ENCODE data around the gene SURF4. TPM values are rescaled to one million over a fixed set of nuclear protein-coding genes. Genes with fewer than 3 reads are reported as not detected.

Gene SURF4
- total and polyA plus RNA-seq, 2 of the 13 experiments (the other 11 are each of a cell fraction or from before 2014, with no cell fraction given): 220 to 265 TPM

DNA sequence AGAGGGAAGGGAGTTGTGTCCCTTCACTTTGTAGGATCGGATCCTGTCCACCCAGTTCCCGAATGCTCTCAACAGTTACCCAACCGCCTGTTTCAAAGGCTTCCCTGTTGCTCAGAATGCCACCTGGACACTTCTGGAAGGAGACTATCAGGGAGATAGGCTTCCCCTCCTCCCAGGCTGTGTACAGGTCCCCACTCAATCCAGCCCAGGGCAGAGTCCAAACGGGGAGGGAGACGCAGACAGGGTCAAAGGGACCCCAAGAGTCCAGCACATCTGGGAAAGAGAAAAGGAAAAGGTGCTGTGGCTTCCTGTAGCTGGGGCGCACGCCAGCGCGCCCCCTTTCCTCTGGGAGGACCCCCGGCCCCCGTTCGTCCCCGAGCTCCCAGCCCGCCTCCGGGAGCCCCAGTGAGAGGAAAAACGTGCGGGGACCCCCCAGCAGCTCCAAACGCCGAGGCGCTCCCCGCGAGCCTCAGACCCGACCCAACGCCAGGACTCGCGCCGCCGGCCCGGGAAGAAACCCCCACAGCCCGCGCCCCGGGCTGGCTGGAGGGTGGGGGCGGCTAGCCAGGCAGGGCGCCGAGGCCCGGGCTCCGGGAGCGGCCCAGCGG is 640 bp downstream of the SURF4 start (continued):
- TF ChIP-seq, protein P1, sequence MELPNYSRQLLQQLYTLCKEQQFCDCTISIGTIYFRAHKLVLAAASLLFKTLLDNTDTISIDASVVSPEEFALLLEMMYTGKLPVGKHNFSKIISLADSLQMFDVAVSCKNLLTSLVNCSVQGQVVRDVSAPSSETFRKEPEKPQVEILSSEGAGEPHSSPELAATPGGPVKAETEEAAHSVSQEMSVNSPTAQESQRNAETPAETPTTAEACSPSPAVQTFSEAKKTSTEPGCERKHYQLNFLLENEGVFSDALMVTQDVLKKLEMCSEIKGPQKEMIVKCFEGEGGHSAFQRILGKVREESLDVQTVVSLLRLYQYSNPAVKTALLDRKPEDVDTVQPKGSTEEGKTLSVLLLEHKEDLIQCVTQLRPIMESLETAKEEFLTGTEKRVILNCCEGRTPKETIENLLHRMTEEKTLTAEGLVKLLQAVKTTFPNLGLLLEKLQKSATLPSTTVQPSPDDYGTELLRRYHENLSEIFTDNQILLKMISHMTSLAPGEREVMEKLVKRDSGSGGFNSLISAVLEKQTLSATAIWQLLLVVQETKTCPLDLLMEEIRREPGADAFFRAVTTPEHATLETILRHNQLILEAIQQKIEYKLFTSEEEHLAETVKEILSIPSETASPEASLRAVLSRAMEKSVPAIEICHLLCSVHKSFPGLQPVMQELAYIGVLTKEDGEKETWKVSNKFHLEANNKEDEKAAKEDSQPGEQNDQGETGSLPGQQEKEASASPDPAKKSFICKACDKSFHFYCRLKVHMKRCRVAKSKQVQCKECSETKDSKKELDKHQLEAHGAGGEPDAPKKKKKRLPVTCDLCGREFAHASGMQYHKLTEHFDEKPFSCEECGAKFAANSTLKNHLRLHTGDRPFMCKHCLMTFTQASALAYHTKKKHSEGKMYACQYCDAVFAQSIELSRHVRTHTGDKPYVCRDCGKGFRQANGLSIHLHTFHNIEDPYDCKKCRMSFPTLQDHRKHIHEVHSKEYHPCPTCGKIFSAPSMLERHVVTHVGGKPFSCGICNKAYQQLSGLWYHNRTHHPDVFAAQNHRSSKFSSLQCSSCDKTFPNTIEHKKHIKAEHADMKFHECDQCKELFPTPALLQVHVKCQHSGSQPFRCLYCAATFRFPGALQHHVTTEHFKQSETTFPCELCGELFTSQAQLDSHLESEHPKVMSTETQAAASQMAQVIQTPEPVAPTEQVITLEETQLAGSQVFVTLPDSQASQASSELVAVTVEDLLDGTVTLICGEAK (IDR thresholded peaks at IDR 0.05): no peak
- TF ChIP-seq, protein P1 (CRISPR knock-in tag; IDR thresholded peaks at IDR 0.05): no peak
- TF ChIP-seq ERF (CRISPR knock-in tag; IDR thresholded peaks at IDR 0.05) (no peak), ZNF790 (CRISPR knock-in tag; IDR thresholded peaks at IDR 0.05; ENCODE audit: borderline replicate concordance) (no peak), SP140L (CRISPR knock-in tag; IDR thresholded peaks at IDR 0.05; ENCODE audit: borderline replicate concordance) (no peak), HNRNPUL1 (IDR thresholded peaks at IDR 0.05; ENCODE audit: low read depth, low read length) (no peak), ZNF205 (CRISPR knock-in tag; IDR thresholded peaks at IDR 0.05) (no peak), ZNF672 (CRISPR knock-in tag; IDR thresholded peaks at IDR 0.05) (no peak), SUZ12 (IDR thresholded peaks at IDR 0.05; ENCODE audit: low read depth, low read length) (no peak), FOXP1 (IDR thresholded peaks at IDR 0.05) (no peak), FOXP1 (CRISPR knock-in tag; IDR thresholded peaks at IDR 0.05) (no peak)
- TF ChIP-seq, protein P2, sequence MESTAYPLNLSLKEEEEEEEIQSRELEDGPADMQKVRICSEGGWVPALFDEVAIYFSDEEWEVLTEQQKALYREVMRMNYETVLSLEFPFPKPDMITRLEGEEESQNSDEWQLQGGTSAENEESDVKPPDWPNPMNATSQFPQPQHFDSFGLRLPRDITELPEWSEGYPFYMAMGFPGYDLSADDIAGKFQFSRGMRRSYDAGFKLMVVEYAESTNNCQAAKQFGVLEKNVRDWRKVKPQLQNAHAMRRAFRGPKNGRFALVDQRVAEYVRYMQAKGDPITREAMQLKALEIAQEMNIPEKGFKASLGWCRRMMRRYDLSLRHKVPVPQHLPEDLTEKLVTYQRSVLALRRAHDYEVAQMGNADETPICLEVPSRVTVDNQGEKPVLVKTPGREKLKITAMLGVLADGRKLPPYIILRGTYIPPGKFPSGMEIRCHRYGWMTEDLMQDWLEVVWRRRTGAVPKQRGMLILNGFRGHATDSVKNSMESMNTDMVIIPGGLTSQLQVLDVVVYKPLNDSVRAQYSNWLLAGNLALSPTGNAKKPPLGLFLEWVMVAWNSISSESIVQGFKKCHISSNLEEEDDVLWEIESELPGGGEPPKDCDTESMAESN (CRISPR knock-in tag; conservative IDR thresholded peaks at IDR 0.05): no peak
- TF ChIP-seq, protein P3, sequence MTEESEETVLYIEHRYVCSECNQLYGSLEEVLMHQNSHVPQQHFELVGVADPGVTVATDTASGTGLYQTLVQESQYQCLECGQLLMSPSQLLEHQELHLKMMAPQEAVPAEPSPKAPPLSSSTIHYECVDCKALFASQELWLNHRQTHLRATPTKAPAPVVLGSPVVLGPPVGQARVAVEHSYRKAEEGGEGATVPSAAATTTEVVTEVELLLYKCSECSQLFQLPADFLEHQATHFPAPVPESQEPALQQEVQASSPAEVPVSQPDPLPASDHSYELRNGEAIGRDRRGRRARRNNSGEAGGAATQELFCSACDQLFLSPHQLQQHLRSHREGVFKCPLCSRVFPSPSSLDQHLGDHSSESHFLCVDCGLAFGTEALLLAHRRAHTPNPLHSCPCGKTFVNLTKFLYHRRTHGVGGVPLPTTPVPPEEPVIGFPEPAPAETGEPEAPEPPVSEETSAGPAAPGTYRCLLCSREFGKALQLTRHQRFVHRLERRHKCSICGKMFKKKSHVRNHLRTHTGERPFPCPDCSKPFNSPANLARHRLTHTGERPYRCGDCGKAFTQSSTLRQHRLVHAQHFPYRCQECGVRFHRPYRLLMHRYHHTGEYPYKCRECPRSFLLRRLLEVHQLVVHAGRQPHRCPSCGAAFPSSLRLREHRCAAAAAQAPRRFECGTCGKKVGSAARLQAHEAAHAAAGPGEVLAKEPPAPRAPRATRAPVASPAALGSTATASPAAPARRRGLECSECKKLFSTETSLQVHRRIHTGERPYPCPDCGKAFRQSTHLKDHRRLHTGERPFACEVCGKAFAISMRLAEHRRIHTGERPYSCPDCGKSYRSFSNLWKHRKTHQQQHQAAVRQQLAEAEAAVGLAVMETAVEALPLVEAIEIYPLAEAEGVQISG (CRISPR knock-in tag; IDR thresholded peaks at IDR 0.05): peak; percentile 98
- TF ChIP-seq, protein P4, sequence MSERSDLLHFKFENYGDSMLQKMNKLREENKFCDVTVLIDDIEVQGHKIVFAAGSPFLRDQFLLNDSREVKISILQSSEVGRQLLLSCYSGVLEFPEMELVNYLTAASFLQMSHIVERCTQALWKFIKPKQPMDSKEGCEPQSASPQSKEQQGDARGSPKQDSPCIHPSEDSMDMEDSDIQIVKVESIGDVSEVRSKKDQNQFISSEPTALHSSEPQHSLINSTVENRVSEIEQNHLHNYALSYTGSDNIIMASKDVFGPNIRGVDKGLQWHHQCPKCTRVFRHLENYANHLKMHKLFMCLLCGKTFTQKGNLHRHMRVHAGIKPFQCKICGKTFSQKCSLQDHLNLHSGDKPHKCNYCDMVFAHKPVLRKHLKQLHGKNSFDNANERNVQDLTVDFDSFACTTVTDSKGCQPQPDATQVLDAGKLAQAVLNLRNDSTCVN (CRISPR knock-in tag; IDR thresholded peaks at IDR 0.05; ENCODE audit: borderline replicate concordance): no peak
